Measurements from ENCODE around the gene TLE3. TPM values are rescaled to one million over a fixed set of nuclear protein-coding genes. Genes with fewer than 3 reads are reported as not detected.

The TLE3 gene
- total RNA-seq, 4 donors from 2014 or later: 44.0 to 159 (median 78.8) TPM

GRCh38 chr15:69997813-69998212, 99.9 kb downstream of the TLE3 start:
- DNase-seq (ENCODE audit: low spot score) (no peak), ATAC-seq (ENCODE audit: low FRiP score) (no peak)
- TF ChIP-seq CTCF (IDR thresholded peaks at IDR 0.05): no peak

Small RNA genes lying within 50 kb of the gene (small RNA-seq; reads per million reads assigned to genes)
- 2.7 reads per million, percentile 56 among the genes with 10 or more reads in this experiment for gene MIR629

Data from omental fat pad (tissue), 4 donors.